AML-193 (cell line): Measurements from ENCODE around the gene MICB.
A peak's percentile ranks its signal among the peaks of the same experiment; 100 is the strongest.
"Not testable (repeated sequence)": the region's sequence is repeated elsewhere in the genome, so short reads cannot be mapped to it uniquely, and the experiment has no call there.

Experiments used
- DNase-seq, 2 experiments: peaks; one replicate each; lab custom pipeline; 2025; lab: John Stamatoyannopoulos, UW

MICB gene

GRCh38 chr6:31497531-31498476 is at the start of gene MICB:
MICB (plus strand) TSS chr6:31498145; CDS start chr6:31498194, 49 bp downstream.
- peak; percentile 95 for DNase-seq

DNA sequence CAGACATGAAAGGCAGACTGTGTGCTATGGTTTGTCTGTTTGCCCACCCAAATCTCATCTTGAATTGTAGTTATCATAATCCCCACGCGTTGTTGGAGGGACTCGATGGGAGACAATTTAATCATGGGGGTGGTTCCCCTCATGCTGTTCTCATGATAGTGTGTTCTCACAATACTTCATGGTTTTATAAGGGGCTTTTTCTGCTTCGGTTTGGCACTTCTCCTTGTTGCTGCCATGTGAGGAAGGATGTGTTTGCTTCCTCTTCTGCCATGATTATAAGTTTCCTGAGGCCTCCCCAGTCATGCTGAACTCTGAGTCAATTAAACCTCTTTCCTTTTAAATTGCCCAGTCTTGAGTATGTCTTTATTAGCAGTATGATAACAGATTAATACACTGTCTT is 47.2 kb upstream of the MICB start:
- DNase-seq = no peak

DNA sequence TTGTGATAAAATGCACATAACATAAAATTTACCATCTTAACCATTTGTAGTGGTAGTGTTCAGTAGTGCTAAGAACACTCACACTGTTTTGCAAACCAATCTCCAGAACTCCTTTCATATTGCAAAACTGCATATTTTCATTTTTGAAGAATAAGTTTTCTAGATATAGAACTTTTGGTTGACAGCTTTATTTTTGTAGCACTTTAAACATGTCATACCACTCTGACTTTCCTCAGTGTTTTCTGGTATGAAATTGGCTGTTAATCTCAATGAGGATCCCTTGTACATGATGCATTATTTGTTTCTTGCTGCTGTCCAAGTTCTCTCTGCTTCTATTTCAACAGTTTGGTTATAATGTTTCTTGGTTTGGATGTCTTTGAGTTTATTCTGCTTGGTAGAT is 45.1 kb upstream of the MICB start:
- no peak for DNase-seq

DNA sequence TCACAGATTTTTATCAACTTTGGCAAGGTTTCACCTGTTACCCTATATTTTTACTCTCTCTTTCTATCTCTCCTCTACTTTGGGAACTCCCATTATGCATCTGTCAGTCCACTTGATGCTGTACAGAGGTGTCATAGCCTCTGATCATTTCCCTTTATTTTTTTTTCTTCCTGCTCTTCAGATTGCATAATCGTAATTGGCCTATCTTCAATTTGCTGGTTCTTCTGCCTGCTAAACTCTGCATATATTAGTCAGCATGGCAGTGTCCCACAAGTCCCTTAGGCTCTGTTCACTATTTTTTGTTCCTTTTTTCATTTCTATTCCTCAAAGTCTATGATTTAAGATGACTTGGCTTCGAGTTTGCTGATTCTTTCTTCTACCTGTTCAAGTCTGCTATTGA is 44.7 kb upstream of the MICB start:
- peak; percentile 89 to 91 for DNase-seq

GRCh38 chr6:31459864-31460263 is 38.1 kb upstream of the MICB start:
- not testable (repeated sequence) for DNase-seq

DNA sequence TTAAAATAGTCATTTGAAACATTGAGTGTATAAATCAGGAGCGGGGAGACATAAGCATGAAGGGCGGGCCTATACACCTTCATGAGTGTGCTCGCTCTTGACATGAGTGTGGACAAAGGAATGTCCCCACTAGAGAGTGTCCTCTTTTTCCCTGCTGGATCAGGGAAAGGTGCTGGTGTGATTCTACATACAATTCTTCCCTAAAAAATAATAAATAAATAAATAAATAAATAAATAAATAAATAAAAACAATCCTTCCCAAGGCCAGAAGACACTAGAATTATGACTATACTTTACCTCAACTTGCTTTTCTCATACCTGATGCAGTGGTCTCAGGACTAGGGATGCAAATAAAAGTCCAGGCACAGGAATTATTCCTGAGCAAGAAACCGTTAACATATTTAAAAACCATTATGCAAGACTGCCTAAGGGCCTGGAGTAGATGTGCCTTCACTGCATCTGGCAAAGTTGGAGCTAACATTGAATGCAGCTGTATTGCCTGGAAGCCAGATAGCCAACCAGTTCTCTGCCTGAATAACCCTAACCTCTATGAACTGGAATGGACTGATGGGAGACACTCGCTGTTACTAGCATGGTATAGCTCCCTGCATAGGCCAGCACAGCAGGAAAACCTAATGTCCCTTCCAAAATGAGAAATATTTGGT is 37.5 kb upstream of the MICB start:
- DNase-seq = no peak

DNA sequence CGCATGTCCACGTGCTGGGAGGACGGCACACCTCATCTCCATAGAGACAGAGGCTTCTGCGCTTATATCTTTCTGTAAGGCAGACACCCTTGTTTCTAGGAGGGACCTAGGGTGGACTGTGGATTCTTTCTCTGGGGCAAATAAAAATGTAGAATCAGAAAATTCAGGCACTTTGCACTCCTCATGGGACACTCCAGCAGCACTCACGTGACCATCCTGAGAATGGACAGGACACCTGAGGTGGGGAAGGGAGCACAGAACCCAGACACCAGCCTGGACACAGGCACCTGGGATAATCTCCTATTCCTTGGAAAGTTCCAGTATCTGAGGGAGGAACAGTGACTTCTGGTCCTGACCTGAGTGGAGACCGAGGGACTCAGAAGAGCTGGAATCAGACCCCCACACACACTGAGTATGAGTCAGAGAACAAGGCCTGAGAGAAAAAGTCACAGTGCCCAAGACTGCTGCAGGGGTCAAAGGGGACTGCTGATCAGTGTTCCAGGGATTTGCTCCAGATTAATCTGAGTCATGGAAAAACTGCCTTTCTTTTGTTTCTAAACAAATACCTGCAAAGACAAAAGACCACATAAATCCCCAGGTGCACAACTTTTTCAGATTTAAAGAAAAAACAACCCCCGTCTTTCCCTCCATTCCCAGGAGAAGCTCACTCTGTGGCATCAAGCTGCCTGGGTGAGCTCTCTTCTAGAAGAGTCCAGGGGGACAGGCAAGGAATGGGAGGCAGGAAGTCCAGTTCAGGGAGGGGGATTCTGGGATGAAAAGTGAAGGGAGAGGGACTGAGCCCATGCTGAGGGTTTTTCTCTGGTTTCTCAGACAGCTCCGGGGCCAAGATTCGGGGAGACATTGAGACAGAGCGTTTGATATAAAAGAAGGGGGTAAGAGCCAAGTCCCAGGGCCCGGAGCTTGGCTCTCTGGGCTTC is 35.6 kb upstream of the MICB start:
- DNase-seq = no peak

DNA sequence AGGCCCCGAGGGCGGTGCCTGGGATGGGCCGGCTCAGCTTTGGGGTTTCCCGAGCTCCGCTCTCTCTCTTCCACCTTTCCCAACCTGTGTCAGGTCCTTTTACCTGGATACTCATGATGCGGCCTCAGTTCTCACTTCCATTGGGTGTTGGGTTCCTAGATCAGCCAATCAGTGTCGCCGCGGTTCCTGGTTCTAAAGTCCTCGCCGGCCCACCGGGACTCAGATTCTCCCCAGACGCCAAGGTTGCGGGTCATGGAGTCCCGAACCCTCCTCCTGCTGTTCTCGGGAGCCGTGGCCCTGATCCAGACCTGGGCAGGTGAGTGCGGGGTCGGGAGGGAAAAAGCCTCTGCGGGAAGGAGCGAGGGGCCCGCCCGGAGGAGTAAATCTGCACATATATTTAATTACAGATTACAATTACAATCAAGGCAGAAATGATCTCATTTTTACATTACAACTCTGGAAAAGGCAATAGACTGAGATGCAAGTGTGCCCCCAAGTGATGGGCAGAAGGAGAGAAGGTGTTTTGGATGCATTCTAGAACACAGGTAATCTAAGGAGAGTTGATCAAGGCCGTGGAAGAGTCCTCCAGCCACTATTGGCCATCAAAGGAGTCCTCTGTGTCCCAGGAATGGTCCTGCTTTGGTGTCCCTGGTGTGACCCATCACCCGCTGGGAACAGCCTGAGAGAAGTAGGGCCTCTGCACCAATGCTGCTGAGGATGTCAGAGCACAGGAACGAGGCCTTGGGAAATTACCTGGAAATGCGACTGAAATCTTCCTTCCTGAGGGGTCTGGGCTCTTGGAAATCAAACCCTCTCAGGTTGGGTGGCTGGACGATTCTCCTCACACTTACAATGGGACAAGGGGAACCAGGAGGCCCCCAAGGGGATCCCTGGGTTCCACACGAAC is 34.7 kb upstream of the MICB start:
- peak; percentile 89 to 91 for DNase-seq

GRCh38 chr6:31464252-31465184 is 33.4 kb upstream of the MICB start:
- DNase-seq = no peak

GRCh38 chr6:31465185-31465536 is 32.8 kb upstream of the MICB start:
- DNase-seq = no peak

GRCh38 chr6:31465718-31466117 is 32.2 kb upstream of the MICB start:
- DNase-seq = no peak

- no peak for DNase-seq
Observed at GRCh38 chr6:31466466-31466865, 31.5 kb upstream of the MICB start.

DNA sequence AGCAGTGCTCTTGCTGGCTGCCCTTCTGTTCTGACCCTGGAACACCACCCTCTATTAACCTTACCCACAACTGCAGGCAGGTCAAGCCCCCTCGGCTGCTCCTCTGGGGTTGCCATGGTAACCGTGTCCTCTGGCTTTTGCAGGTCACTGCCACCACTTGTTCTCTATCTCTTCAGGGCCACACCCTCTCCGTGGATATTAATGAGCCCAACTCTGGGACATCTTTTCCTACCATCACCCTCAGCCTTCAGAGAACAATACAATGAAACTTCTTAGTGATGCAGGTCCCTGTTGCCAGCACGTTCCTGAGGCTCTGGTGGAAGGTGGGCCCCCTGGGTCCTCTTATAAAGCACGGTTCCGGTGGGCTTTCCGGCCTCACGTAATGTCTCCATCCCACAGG is 30.8 kb upstream of the MICB start:
- DNase-seq = no peak

GRCh38 chr6:31468311-31468710 is 29.6 kb upstream of the MICB start:
- DNase-seq = no peak

GRCh38 chr6:31470801-31471200 is 27.1 kb upstream of the MICB start:
- DNase-seq = no peak

GRCh38 chr6:31471711-31472110 is 26.2 kb upstream of the MICB start:
- DNase-seq = no peak

DNA sequence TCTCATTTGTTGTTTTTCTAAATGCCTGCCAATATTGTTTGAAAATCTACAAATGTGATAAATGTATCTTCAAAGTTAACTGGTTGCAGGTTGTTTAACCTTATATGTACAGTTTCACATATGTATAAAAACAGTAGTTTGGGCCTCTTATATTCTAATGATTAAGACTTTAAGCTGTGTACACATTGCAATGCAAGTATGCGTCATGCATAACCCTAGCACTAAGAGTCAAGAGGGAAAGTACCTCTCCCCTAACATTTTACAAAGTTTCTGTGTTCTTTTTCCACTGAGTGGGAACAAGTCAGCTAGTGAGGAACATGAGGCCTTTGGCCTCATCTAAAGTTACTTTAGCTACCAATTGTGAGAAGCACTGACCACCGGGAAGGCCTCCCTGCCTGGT is 25.7 kb upstream of the MICB start:
- no peak for DNase-seq

- DNase-seq = no peak
Observed at GRCh38 chr6:31473244-31473643, 24.7 kb upstream of the MICB start.

DNA sequence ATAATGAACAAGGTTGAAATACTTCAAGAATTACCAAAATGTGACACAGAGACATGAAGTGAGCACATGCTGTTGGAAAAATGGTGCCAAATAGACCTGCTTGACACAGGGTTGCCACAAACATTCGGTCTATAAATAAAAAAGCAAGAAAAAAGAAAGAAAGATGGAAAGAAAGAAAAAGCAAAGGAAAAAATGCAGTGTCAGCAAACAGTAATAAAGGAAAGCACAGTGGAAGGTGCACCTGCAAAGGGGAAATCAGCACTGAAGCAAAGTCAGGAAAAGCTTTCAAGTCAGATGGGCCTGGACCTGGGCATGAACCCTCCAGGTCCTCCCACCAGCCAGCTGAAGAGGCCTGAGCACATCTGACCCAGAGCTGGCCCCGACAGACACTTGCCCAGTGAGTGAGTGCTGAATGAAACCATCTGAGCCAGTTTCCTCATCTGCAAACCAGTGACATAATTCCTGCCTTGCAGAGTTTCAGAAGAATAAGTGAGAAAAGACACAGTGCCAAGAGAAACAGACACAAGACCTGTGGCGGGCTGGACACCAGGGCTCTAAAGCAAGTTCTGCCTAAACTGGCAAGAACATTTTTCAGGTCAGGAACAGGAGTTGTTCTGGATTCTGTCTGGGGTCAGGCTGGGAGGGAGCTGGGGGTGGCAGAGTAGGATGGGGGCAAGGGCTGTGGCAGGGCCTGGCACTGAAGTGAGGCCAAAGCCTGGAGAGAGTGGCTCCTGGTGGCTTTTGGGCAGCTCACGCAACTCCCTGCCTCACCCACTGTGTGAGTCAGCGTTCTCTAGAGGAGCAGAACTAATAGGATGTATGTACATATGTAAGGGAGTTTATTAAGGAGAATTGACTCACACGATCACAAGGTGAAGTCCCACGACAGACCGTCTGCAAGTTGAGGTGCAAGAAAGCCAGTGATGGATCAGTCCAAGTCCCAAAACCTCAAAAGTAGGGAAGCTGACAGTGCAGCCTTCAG is 23.9 kb upstream of the MICB start:
- DNase-seq = peak in 1 of 2 experiments; percentile 12
